22Rv1 (cell line): ENCODE results near the gene SERPINI1.

ENCODE experiments used
- CTCF ChIP-seq: fragments of 450-650 bp; IDR thresholded peaks from 2 replicates; pipeline ENCODE4 v1.5.1; 2017; ENCODE audit warnings: mild to moderate bottlenecking
- ZFX ChIP-seq: fragments of 450-650 bp; IDR thresholded peaks from 2 replicates; pipeline ENCODE4 v1.6.1; 2017; ENCODE audit warnings: antibody characterized with exemption, borderline replicate concordance

DNA sequence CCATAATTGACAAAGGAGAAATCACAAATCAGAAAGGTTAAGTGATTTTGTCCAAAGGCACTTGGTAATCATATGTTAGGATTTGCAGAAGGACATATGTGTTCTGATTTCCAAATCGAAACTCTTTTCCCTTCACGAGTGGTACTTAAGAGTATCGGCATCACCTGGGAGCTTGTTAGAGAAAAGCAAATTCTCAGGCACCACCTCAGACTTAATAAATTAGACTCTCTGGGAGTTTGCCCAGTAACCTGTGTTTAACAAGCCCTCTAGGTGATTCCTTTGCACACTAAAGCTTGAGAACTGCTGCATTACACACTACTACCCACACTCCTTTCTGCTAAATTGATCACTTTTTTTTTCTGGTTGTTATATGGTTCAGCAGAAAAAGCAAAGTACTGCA is 116.2 kb downstream of the SERPINI1 start:
- TF ChIP-seq CTCF (no peak), ZFX (no peak)
